GM21737 (cell line): ENCODE measurements around the gene COL21A1.

Experiments
- ATAC-seq: cut with Tn5 transposase; IDR thresholded peaks from one replicate; pipeline ENCODE4 v1.9.1; 2021; ENCODE audit warnings: mild to moderate bottlenecking, moderate library complexity; ENCODE audit not compliant: unreplicated experiment

Gene COL21A1

DNA sequence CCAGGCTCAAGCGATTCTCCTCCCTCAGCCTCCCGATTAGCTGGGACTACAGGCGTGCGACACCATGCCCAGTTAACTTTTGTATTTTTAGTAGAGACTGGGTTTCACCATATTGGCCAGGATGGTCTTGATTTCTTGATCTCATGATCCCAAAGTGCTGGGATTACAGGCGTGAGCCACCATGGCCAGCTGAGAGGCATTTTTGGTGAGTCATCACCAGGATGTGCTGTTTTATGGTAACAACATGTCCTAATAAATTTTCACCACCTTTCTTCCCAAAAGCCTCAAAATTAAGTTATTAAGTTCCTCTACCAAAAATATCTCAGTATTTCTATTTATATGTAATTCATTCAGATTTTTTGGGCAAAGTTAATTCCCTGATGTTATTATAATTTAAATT is 53.5 kb downstream of the COL21A1 start:
- no peak for ATAC-seq

GRCh38 chr6:56188429-56188828 is 59.0 kb downstream of the COL21A1 start:
- ATAC-seq: no peak

DNA sequence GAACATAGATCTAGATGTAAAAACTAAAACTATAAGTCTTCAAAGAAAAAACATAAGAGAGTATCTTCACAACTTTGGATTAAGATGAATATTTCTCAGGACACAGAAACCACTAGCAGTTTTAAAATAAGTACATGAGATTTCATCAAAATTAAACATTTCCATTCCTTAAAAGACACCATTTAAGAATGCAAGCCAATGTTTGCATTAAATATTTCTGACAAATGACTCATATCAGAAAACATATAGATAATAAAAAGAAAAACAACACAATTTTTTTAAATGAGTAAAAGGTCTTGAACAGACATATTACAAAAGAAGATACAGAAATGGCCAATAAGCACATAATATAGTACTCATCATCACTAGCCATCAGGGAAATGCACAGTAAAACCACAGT is 59.7 kb downstream of the COL21A1 start:
- no peak for ATAC-seq

- ATAC-seq: no peak
Measured at GRCh38 chr6:56176741-56177140, 70.6 kb downstream of the COL21A1 start.

- no peak for ATAC-seq
Measured at GRCh38 chr6:56173228-56173627, 74.2 kb downstream of the COL21A1 start.

GRCh38 chr6:56172144-56172543 is 75.2 kb downstream of the COL21A1 start:
- ATAC-seq: no peak

DNA sequence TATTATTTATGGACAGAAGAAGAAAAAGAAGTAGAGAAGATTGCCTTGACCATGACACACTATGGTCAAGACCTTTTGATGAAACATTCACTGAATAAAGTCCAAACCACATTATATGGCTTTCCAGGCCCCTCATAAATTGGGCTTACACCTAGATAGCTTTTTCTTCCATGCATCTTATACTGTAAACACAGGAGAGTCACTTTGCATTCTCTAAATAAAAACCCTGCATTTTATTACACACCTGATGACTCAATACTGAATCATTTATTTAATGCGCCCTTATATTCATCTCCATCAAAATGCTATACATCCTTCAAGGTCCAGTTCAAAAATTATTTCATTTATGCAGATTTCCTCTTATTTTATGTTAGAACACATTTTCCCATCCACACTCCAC is 78.0 kb downstream of the COL21A1 start:
- no peak for ATAC-seq

- no peak for ATAC-seq
Measured at GRCh38 chr6:56168596-56168995, 78.8 kb downstream of the COL21A1 start.

DNA sequence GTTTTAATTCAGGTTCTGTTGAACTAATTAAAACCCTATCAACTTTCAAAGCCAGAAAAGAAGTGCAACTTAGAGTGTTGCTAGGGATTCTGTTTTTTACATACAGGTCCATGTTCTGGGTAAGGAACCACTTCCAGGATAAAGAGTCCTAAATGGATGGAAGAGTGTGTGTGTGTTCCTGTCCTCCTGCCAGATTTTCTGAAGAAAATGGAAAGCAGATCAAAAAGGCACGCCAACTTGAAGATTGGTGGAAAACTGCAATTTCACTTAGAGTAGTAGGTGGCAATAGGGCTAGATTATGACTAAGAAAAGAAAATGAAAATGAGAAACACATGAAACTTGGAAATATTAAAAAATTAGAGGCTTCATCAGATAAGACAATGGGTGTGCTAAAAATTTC is 85.3 kb downstream of the COL21A1 start:
- ATAC-seq: no peak

GRCh38 chr6:56160489-56160888 is 86.9 kb downstream of the COL21A1 start:
- no peak for ATAC-seq

DNA sequence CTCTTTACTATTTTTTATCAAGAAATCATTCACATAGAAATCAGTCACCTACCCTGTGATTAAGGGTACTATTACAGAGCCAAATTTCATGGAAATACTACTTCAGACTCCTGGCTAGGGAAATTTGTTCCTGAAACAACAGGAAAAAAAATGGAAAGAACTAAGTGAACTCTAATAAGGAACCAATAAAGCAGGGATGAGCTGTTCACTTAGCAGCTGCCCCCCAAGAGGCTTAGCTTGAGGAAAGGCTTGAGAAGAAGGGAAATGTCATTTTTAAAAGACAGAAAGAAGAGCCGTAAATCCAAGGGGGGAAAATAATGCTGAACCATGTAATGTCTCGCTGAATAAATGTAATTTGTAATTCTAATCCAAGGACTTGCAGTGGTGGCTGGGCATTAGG is 88.8 kb downstream of the COL21A1 start:
- no peak for ATAC-seq

- ATAC-seq: no peak
Measured at GRCh38 chr6:56156643-56157042, 90.7 kb downstream of the COL21A1 start.

- ATAC-seq: no peak
Measured at GRCh38 chr6:56155634-56156141, 91.7 kb downstream of the COL21A1 start.

- ATAC-seq: no peak
Measured at GRCh38 chr6:56154076-56154475, 93.3 kb downstream of the COL21A1 start.

- no peak for ATAC-seq
Measured at GRCh38 chr6:56152611-56153010, 94.8 kb downstream of the COL21A1 start.

DNA sequence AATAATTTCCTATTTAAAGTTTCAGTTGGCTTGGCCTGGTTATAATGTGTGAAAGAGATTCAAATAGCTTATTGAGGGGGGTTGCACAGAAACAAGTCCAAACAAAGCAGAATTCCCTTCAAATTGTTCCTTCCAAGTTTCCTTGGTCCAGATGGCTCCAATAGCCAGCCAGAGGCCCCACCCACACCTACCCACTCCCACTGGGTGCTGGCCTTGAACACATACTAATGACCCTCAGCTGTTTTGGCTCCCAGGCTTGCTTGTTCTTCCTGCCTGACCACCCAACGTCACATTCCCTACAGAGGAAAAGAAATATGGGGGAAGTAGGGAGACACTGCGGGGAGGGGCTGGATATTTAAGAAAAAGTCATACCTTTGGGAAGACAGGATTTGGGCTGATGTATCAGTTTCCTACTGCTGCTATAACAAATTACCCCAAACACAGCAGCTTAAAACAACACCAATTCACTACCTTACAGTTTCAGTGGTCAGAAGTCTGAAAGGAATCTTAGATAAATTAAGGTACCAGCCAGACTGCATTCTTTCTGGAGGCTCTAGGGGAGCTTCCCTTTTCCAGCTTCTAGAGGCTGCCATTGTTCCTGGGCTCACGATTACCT is 95.7 kb downstream of the COL21A1 start:
- no peak for ATAC-seq

GRCh38 chr6:56148488-56149186 is 98.7 kb downstream of the COL21A1 start:
- ATAC-seq: no peak

DNA sequence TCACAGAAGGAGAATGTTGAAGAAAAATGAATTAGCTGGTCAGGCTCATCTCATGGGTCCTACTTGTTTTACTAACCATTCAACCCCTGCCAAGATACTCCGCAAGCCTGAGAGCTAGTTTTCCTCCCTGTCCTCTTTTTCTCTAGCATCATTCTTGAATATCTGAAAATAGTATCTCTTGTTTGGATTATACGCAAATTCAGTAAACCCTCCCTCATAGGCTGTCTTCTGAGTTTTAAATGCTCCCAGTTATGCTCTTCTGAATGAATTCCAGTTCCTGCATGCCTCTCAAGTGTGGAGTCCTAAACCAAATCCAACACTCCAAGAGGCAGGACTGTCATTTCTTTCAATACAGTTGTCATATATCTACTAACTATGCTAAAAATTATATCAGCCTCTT is 99.6 kb downstream of the COL21A1 start:
- ATAC-seq: no peak

DNA sequence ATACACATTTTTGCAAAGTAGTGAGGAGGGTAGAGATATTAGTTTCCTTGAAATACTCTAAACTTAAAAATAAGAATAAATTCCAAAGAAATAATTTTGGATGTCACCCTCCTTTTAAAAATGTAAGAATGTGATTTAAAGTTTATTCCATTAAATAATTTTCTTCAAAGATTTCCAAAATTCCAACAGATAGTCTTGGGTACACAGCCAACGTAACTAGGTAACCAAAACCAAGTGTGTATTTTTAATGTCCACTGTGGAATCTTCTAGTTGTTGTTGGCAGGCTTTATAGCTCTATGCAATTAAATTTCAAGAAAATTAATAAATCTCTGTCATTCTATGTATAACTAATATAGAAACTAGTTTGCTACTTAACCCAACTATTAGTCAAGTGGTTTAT is 101.3 kb downstream of the COL21A1 start:
- no peak for ATAC-seq

GRCh38 chr6:56145616-56146015 is 101.8 kb downstream of the COL21A1 start:
- ATAC-seq: no peak

- no peak for ATAC-seq
Measured at GRCh38 chr6:56144538-56145324, 102.6 kb downstream of the COL21A1 start.

DNA sequence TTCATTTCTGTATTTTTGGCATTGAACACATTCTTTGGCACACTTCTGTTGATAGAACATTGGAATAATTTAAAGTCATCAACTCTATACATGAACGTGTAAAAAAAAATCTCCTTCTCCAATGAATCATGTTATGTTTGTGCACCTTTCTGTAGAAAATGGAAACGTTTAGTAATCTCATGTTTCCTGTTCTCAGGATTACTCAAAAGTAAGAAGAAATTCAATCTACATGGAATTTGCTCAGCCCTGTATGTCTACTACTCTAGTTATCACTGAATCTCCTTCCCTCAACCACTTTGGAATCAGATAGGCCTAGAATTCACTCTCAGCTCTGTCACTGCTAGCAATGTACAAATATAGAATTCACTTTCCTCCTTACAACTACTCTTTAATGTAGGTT is 103.6 kb downstream of the COL21A1 start:
- no peak for ATAC-seq
